GM18508 (cell line): Measurements from ENCODE around the gene NSFL1C.

Experiments used
- ATAC-seq: cut with Tn5 transposase; IDR thresholded peaks from one replicate; pipeline ENCODE4 v1.9.1; 2021; ENCODE audit warnings: moderate number of reproducible peaks; ENCODE audit not compliant: insufficient read depth, unreplicated experiment

The NSFL1C gene

DNA sequence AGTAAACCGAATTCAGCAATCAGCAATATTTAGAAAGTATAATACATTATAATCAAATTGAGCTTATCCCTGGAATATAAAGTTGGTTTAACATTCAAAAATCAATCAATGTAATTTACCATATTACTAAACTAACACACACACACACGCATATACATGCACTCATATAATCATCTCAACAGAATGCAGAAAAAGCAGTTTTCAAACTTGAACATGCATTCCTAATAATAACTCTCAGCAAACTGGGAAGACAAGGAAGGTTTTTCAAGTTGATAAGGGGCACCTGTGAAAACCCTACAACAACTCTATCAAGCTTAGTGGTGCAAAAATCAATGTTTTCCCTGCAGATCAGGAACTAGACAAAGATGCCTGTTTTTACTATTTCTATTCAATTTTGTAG is 19.9 kb upstream of the NSFL1C start:
- ATAC-seq: no peak

DNA sequence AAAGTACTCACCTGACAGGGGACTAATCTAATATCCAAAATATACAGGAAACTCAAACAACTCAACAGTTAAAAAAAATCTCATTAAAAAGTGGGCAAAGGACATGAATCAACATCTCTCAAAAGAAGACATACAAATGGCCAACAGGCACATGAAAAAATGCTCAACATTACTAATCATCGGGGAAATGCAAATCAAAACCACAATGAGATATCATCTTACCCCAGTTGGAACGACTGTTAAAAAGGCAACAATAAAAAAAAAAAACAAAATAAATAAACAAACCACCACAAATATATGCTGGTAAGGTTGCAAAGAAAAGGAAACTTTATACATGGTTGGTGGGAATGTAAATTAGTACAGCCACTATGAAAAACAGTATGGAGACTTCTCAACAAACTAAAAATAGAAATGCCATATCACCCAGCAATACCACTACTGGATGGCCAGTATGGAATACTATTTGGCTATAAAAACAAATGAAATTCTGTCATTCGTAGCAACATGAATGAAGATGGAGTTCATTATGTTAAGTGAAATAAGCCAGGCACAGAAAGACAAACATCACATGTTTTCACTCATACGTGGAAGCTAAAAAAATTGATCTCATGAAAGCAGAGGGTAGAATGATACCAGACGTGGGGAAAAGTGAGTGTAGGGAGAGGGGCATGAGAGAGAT is 17.9 kb upstream of the NSFL1C start:
- no peak for ATAC-seq

DNA sequence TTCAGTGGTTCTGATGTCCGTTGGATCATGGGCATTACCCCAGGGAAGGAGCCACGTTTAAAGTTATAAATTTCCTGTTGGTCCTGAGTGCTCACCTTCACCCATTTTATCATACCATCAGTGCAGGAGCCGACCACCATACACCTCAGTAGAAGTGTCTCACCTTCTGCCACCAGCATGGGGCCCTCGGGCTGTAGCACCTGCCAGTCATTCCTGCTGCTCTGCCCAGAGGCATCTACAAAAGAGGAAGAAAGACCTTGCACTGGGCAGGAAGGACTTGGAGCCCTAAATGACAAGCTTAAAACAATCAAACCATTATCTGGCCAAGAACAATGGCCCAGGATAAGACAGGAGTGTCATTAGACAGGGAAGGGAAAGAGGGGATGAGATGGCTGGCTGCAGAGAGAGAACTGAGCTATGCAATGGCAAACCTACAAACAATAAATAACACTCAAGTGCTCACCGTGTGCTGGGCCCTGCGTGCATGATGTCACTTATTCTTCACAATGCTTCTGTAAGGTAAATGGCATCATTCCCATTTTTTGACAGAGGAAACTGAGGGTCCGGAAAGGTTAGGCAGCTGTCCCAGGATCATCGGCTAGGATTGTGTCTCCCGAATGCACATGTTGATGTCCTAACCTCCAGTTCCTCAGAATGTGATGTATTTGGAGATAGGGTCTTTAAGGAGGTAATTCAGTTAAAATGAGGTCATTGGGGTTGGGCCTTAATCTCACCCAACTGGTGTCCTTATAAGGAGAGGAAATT is 13.4 kb upstream of the NSFL1C start:
- no peak for ATAC-seq

DNA sequence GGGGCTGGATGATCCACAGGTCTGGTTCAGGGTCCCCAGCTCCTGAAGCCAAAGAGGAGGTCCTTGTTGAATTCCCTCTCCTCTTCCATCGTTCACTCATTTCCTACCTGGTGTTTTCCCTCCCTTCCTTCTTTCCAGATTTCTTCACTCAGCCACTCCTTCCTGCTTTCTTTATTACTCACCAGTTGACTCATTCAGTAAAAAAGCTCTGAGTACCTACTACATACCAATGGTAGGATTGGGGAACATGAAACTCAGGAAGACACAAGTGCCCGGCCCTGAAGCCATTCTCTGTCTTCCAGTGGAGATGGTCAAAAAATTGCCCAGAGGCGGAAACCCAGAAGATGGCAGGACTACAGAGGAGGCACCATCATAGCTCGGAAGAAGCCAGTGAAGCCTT is 11.9 kb upstream of the NSFL1C start:
- ATAC-seq: no peak

DNA sequence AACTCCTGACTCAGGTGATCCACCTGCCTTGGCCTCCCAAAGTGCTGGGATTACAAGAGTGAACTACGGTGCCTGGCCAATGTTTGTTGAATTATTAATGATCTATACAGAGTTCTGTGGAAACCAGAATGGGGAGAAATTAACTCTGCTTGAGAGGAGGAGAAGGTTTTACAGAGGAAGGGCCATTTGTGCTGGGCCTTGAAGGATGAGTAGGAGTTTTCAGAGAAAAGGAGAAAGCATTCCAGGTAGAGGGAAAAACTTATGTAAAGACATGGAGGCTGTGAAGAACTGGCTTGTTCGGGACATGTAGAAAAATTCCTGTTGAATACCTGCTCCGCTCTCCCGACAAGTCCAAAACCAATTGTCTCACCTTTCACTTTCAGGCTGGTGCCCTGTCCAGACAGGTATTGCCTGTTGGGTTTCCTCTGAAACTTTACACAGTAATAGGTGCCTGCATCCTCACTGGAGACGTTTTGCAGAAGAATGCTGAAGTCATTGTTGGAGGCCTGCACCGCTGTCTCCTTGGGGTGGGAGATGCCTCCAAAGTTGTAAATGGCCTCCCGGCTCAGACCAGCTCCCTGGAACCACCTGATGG is 11.3 kb upstream of the NSFL1C start:
- ATAC-seq: no peak

DNA sequence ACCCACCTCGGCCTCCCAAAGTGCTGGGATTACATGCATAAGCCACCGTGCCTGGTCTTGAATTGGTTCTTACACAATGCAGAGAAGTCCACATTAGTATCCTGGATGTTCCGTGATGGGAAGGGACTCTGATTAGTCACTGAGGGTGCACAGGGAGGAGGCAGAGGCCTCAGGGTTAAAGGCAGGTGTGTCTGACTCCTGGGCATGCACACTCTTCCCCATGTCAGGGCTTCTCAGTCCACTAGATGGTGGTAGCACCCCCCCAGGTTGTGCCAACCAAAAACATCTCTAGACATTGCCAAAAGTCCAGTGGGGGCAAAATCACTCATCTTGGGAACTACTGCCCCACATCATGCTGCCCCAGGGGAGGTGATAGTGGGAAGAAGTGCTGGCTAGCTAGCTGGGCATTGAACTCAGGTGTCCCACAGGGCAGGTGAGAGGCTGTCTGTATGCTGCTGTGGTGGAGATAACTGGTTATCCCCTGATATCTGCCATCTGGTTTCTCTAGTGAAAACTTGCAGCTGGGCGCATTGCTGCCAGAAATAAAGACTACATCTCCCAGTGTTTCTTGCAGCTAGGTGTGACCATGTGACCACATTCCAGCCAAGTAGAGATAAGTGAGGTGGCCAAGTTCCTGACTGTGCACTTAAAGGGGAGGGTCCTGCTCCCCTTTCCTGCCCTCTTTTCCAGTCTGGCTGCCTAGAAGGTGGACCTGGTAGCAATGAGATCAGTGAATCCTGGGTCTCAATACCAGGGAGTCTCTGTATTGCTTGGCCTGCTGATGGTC is 8.4 kb upstream of the NSFL1C start:
- no peak for ATAC-seq

DNA sequence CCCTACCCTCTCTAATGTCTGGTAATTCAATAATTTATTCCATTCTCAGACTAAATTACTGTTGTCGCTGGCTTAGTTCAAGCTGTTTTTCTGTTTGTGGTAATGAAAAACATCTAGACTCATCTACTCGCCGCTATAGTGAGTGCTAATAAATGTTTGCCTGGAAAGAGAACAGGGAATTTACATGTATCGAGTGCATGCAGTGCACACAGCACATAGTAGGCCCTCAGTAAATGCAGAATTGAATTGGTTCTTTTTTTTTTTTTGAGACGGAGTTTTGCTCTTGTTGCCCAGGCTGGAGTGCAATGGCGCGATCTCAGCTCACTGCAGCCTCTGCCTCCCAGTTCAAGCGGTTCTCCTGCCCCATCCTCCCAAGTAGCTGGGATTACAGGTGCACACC is 7.7 kb upstream of the NSFL1C start:
- no peak for ATAC-seq

DNA sequence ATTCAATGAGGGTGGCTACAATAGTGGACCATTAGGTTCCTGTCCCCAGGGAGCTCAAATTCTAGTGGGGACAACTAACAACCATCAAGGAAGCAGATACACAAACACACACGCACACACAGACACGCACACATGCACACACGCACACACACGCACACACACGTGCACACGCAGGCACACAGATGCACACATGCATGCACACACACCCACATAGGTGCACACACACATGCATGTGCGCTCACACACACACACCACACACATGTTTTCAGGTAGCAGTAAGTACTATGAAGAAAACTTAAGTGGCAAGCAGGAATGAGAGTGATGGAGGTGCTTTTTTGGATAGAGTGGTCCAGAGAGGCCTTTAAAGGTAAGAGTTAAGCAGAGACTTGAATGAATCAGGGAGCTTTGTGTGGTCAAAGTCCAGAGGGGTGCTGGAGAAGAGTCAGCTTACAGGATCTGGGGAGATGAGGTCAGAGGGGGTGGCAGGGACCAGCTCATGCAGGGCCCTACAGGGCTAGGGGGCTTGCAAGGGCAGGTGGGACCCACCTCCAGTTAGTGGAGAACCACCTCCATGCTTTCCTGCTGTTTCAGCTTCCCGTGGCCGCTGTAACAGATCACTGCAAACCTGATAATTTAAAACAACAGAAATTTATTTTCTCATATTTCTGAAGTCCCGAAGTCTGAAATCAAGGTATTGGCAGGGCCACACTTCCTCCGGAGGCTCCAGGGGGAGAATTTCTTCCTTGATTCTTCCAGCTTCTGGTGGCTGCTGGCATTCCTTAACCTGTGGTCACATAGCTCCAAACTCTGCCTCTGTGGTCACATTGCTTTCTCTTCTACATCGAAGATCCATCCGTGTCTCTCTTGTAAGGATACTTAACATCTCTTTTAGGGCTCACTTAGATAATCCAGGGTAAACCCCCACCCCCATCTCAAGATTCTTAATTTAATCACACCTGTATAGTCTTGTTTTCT is 6.9 kb upstream of the NSFL1C start:
- no peak for ATAC-seq

DNA sequence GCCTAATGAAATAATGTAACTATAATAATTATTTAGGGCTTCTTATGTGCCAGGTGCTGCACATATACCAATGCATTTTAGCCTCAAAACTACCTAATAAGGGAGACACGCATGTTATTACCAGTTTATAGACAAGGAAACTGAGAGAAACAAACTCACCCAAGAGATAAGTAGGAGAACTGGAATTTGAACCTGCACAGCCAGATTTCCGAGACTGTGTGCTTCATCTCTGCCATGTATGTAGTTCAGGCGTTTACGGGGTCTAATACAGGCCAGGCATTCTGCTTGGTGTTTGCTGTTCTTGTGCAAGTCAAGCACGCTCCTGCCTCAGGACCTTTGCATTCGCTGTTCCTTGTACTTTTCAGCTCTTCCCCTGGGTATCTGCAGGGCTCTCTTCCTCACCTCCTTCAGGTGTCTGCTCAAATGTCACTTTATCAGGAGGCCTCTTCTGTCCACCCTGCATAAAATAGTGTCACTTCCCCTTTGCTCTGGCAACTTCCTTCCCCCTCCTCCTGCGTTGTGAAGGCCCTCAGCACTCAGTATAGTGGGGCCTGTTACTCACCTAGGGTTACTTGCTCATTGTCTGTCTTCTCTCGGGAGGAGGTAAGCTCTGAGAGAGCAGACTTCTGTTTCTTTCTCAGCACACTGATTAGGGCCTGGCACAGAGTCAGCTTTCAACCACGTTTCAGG is 6.1 kb upstream of the NSFL1C start:
- no peak for ATAC-seq

DNA sequence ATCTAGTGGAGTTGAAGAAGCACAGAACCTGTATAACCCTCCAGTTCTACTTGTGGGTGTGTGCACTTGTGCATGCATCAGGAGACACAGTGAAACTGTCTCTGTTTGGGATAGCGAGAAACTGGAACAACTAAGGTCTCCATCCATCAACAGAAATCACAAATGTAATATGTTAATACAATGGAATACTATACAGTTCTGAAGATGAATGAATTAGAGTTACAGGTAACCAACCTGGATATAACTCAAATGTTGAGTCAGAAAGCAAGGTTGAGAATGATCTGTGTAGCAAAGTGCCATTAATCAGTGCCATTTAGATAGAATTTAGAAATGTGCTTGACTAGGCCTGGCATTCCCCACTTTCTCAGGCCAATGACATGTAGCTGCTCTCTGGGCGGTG is 4.6 kb upstream of the NSFL1C start:
- no peak for ATAC-seq

DNA sequence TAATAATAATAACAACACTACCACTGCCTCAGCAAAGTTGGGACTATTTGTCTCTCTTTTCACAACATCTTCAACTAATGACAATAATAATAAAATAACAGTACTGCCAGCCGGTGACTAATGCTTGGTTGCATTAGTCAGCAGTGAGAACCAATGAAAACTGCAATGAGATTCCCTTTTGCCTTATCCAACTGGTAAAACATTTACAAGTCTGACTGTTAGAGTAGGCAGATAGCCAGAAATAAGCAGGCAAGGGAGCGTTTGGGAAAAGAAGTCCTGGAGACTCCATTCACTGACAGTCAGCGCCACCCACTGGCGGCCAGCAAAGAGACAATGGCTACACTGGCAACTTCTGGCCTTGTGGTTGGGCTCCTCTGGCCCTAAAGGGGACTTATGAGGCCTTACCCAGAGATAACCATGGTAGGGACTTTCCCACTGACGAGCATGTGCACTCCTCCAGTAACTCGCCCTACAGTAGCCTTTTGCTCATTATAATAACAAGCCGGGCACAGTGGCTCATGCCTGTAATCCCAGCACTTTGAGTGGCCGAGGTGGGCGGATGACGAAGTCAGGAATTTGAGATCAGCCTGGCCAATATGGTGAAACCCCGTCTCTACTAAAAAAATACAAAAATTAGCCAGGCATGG is 3.4 kb upstream of the NSFL1C start:
- no peak for ATAC-seq

DNA sequence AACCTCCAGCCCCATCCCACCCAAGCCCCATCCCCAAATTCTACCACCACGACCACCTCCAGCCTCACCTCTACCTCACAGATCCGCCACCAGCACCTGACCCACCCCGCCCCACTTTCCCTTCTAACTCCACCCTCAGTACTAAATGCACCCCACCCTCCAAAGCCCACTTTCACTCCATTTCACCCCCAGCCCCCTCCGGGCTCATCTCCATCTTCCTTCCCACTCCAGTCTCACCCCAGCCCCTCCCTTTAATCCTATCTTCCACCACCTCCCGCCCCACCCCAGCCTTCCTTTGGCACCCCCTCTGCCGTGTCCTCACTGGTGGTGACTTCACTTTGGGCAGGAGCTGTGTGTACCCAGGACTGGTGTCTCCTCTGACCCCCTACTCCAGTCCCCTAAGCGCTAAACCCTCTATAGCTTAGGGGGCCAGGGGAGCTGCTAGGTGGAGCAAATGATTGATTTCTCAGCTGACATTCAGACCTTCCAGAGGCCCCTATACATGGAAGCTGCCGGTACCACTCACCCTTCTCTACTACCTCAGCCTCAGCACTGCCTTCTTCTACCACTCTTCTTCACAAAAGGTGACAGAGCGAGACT is 2.8 kb upstream of the NSFL1C start:
- ATAC-seq: no peak

DNA sequence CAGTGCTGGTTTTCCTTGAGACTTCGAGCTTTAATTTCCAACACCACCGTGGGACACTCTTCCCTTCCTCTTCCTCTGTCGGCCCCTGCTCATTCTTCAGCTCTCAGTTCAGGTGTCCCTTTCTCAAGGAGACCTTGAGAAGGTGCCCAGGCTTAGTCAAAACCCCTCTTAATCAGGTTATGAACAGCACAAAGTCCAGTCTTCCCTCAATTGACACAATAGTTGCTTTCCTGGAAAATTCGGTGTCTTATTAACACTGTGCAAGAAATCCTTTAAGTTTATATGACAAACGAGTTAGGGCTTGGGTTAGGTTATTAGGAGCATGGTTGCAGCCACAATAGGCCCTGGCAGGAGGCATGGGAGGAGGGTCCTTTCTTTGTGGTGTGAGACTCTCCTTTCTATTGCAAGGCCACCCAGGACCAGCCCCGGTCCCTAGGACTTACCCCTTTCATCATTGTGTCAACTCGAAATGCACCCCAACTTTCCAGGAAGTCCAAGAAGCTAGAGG is 1.5 kb upstream of the NSFL1C start:
- ATAC-seq: no peak

DNA sequence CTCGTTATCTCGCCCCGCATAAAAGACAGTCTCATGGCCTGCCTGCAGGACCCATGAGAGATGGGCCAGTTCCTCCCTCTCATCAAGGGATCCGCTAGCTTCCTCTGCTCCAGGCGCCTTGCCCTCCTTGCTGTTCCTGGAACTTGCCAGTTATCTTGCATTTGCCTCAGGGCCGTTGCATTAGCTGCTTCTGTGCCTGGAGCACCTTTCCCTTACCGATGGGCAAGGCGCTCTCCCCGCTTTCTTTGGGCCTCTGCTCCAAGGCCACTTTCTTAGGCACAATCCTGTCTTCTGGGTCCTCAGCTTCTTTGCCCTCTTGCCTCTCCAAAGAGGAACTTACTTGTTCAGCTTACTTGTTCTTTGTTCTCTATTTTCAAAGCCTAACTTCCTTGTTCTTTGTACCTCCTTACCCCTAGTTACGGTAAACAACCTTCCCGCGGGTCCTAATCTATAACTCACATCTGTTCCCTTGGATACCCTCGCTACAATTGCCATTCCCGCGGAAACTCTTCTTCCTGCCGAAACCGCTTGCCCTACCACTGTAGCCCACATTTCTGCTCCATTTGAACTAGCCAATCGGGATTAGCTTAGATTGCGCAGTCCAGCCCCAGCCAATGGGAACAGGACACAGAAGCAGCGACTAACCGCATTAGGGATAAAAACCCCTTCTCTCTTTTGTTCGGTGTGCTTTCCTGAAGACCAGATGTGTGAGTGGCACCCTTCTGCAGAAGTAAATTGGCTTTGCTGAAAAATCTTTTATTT is 887 bp upstream of the NSFL1C start:
- no peak for ATAC-seq

DNA sequence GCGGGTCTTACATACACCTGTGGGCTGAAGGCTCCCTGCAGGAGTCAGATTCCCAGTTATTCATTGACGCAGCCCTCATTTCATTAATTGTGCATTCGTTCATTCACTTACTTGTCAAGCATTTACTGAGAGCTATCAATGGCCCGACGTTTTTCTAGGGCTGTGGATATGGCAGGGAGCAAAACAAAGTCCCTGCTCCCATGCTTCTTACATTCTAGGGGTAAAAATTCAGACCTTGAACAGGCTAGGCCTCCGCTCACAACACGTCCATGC is 369 bp upstream of the NSFL1C start:
- ATAC-seq: no peak

DNA sequence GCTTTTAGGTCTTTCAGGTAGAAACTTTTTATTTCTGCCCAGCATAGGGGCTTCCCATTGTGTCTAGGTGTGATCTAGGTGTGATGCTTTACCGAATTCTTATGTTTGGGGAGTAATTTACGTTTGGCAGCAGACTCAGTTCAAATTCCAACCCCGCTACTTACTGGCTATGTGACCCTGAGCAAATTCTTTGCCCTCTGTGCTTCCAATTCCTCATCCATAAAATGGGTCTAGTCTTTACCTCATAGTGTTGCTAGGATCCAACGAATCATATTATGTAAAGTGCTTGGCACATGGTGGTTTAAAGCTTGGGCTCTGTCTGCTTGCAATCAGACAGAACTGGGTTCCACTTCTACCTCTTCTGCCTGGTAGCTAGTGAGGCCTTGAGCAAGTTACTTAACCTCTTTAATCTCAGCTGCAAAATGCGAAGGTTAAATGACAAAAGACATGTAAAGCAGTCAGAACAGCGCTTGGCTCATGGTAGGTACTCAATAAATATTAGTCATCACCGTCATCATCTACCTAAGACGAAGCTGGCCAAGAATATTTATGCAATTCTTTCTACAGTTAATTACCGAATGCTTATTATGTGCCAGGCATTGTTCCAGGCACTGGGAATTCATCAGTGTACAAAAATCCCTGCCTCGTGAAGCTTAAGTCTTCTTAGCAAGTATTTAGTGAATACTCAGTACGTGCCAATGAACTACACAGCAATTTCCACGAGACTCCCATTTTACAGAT is 1.0 kb downstream of the NSFL1C start:
- no peak for ATAC-seq

DNA sequence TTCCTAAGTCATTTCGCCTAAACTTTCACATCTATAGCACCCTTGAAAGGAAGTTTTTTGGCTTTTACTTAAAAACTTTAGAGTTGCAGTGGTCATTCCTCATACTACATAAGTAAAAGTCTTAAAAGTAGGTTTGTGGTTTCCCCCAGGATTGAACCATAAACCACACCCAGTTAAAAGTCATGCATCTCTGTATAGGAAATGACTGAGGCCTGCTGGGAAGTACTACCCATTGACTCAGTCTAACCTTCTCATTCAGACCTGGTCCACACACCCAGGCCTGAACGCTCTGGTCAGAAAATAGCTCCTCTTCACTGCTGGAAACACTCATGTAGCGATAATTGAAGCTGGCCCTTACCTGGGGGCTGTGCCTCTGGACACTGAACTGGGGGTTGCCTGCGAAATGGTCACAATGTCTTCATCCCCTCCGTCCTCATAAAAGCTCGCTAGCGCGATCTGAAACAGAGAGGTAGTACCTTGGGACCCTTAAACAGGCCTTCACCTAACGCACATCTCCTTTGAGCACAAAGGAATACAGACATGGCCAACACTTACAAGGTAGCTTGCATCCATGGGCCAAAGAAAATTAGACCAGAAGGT is 2.6 kb downstream of the NSFL1C start:
- no peak for ATAC-seq
